ENCODE data around the gene ASPRV1.

The ASPRV1 gene

DNA sequence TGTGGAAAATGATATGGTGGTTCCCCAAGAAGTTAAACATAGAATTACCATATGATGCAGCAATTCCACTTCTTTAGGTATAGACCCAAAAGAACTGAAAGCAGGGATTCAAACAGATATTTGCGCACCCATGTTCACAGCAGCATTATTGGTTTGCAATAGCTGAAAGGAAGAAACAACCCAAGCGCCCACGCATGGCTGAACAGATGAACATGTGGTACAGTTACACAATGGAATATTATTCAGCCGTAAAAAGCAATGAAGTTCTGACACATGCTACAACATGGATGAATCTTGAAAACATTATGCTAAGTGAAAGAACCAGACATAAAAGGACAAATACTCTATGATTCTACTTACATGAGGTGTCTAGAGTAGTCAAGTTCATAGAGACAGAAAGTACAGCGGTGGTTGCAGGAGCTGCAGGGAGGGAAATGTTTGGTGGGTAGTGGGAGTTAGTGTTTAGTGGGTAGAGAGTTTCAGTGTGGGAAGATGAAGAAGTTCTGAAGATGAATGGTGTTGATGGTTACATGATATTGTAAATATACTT lies 26.7 kb upstream of the ASPRV1 start:
- peak; percentile 48 for DNase-seq

DNA sequence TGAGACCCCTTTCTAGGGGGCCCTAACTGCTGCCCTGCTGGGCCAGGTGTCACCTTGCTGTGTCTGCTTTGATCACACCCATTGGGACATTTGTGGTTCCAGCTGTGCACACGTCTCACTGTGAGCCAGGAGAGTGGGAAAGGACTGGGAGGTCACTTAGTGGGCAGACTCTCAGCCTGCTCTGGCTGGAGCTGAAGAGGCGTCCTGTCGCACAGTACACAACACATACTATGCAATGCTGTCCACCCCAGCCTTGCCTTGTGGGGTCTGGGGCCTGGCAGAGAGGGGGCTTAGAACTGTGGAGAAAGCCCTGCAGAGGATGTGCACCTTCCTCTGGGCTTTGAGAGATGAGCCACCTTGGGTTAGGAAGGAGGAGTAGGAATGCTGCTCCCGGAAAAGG lies 25.3 kb upstream of the ASPRV1 start:
- no peak for DNase-seq

DNA sequence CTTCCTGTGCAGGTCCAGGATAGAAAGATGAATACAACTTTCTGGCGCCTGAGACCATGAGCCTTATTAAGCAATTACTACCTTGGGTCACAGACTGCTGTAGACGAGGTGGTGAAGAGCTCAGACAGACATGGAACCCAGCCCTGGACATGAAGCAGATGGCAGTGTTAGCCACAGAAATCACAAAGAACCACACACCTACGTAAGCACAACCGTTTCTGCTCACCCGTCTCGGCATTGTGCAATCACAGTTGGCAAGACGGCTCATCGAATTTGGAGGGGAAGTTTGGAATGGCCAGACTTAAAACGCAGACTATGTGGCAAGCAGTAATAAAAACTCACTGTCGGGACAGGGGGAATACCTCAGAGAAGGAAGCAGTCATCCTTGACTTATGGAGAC lies 24.3 kb upstream of the ASPRV1 start:
- peak; percentile 98 for DNase-seq

DNA sequence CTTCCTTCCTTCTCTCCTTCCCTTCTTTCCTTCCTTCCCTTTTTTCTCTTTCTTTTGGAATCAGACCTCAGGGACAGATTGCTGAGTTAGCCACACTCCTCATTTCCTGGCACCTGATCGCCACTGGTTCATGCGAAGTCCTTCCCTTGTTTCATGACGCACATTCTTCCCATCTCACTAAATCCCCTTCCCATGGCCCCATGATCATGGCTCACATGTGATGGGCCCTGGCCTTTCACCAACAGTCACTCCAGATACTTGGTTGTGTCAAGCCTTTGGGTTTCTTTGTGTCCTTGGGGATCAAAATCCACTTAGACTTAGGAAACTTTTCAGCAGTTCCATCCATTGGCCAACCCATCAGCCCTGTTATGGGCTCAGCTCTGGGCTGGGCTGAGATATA lies 23.8 kb upstream of the ASPRV1 start:
- peak; percentile 26 for DNase-seq

DNA sequence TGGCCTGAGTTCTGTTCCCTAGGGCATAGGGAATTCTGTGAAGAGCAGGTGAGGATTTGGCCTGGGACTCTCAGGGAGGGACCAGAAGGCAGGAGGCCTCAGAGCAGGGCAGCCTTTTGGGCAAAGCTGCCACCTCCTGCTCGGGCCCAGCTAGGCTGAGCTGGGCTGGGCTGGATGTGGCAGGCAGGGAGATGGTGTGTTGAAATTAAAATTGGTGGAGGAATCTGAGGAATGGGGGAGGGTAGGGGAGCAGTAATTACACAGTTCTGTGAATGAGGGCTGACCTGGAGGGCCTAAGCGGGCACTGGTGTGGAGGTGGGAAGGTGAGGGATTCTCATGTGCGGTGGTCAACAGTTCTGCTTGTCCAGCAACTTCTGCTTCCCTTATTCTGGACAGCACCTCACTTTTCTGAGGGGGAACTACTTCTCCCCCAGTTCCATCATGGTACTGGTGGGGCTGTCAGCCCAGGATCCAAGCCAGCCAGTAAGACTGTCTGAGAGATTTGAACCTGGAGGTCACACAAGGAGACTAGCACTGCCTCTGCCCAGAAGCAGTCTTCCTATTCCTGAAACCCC lies 22.0 kb upstream of the ASPRV1 start:
- no peak for DNase-seq

DNA sequence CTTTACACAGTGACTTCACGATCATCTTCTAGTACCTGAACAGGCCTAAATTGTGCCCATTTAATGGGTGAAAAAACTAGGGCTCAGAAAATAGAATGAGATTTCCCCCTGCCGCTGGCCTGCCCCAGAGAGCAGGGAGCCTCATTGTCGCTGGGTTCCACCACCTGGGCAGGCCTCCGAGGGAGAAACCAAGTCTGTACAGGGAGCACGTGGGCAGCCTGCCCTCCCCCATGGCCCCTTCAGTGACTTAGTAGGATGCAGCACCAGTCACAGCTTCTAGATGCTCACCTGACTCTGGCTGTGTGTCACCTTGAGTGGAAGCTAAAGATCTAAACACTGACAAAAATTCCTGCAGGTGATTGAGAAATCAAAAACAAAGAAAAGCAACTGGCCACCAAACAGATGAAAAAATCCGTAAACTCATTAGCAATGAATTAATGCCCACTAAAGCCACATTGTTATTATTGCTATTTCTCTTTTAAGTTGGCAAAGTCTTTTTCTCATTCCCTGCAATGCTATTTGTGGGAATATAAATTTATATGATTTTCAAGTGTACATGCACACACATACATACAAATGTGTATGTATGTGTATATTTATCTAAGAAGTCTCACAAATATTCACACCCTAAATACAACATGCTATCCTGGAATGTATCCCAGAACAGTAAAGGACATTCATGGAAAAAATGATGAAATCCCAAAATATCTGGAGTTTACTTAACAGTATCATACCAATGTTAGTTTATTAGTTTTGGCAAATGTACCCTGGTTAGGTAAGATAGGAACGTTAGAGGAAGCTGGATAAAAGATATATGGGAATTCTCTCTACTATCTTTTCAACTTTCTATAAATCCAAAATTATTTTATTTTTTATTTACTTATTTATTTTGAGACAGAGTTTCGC lies 18.7 kb upstream of the ASPRV1 start:
- DNase-seq: no peak

DNA sequence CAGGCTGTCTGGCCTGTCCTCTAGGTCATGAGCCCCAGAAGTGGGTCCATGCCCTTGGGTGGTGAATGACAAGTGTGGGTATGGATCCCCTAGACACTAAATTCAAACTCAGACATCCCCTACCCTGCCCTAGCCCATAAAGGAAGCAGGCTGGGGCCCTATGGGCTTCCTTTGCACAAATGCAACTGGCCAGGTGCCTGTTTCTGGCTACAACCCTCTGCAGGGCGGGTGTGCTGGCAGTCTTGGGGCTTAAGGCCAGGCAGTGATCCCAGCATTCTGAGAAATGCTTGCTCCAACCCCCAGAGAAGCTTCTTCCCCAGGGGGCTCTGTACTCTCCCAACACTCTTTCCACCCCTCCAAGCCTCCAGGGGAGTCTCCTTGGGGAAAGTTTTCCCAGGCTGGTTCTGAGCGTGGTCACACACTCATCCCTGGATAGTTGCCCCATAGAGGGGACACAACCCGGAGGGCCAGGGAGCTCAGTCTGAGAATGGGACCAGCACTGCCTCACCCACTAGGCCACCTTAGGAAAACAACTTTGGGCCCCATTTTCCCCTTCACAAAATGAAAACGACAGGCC lies 16.6 kb upstream of the ASPRV1 start:
- no peak for DNase-seq

DNA sequence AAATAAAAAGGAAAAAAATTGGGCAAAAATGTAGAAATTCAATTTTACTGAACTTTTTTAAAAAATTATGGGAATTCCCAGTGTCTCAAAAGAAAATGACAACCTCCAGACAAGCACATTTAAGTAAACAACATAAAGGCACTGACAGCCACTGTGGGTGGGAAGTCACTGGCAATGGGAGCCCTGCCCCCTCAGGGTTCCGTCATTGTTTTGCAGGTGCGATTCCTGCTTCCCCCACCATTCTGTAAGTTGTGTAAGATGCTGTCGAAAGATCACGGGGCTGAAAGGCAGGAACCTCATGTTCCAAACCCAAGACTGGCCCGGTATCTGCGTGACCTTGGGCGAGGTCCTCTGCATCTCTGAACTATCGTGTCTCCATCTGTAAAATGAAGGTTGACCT lies 15.8 kb upstream of the ASPRV1 start:
- DNase-seq: no peak

DNA sequence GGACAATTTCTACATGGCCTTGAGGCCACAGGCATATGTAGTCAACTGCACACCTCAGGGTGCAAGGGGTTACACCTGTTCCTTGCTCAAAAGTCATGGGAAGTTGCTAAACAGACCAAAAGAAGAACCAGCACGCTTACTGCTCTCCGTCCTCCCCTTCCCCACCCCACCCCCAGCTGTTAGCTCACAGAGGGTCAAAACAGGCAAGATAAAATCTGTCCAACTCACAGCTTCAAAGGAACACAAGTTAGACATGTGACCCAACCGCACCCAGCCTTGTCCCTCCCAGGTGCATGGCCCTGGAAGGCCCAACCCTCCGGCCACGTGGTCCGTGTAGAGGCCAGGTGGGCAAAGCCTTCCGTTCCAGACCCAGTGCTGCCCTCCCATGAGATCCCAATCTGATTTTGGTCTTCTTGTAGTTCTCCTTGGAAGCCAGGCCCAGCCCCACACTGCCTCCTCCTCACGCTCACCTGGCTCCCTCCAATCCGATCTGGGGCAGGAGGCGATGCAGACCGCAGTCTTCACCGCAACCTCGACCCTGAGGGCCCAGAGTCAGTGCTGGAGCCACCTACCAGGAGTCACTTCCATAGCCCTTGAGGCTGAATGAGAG lies 14.5 kb upstream of the ASPRV1 start:
- no peak for DNase-seq

DNA sequence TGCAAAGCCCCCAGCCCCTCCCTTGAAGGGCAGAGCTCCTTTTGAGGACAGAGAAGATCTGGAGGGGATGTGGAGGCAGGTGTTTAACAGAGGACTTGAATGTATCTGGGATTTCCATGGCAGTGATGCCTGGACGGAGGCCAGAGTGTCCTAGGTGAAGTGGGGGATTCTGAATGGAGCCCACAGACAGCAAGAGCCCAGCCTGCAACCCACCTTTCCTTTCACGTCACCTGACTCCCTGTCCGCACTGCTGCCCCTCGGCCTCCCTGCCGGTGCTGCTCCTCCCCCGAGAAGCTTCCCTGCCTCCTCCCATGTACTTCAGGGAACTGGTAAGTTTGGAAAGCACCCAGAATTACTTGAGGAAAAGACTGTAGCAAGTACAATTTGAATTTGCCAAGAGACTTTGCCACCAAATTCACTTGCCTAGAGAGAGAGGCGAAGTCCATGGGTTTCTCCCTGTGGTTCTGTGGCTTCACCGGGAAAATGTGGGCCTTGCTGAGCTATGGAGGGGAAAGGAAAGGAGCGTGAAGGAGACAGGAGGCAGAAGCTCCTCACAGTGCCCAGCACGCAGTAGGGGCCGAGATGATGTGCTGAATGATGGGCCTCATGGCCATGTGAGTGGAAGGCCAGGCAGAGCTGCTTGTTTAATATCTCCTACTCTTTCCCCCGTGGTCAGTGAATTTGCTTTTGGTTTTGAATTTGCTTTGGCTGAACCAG lies 13.9 kb upstream of the ASPRV1 start:
- peak; percentile 40 for DNase-seq

DNA sequence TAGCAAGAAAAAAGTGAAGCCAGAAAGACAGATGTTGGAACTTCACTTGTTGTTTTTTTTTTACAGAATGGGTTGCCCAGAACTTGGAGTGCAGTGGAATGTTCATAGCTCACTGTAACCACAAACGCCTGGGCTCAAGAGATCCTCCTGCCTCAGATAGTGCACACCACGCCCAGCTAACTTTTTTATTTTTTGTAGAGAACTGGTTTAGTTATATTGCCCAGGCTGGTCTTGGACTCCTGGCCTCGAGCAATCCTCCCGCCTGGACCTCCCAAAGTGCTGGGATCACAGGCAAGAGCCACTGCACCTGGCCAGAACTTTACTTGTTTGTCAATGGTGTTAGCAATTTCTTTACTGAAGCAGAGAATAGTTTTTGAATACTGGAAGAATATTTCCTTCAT lies 11.9 kb upstream of the ASPRV1 start:
- DNase-seq: no peak

DNA sequence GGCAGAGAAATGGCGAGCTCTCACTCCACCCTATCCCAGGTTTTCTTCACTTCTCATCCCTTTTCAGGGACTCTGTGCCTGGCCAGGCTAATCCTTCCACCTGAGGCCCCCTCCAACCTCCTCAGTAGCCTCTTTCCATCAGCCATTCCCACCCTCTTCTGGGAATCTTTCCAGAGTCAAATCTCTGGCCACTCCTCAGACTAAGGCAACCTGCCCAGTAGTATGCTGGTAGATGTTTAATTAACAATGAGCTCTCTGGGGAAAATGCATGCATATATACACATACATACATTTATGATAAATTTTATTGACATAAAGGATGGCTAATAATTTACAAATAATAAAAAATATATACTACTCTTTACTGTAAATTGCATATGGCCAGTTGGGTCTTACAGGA lies 11.4 kb upstream of the ASPRV1 start:
- DNase-seq: no peak

DNA sequence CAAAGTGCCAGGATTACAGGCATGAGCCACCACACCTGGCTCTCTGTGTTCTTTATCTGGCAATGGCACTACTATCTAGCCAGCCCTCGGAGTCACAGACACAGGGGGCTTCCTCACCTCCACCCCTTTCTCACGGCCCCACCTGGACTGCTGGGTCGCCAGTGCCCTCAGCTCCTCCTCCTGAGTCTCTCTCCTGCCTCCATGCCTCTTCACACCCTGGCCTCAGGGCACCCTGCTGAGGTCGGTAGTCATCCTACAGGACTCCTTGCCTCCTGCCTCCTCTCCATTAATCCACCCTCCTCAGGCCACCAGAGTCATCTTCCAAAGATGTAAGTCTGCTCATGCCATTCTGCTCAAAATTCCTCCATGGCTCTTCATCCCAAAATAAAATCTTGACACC lies 8.6 kb upstream of the ASPRV1 start:
- no peak for DNase-seq

DNA sequence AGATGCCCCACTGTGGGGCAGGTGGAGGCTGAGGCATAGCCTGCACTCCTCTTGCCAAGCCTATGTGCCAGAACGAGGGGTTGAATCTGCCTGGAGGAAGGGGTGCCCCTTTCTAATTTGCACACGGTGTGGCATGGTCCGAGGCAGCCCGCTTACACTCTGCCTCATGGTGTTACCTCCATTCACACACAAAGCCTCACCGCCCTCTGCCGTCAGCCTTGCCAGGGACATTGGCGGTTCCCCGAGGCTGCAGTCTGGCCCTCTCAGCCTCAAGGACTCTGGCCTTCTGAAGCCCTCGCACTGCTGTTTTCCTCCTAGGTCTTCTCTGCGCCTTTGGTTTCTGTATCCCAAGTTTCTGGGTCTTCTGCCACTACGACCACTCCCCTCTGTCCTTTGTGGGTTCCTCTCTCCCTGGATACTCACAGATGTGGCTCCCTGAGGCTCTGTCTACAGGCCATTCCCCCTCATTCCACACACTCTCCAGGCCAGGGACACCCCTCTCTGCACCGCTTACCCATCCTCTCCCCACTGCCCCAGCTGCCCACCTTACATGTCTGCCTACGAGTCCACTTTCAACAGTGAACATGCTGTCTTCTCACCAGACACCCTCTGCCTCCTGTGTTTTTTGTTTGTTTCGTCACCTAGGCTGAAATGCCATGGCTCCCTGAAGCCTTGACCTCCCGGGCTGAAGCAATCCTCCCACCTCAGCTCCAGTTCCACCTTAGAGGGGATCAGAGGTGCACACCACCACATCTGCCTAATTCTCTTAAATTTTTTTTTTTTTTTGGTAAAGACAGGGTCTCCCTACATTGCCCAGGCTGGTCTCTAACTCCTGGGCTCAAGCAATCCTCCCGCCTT lies 7.9 kb upstream of the ASPRV1 start:
- DNase-seq: no peak

DNA sequence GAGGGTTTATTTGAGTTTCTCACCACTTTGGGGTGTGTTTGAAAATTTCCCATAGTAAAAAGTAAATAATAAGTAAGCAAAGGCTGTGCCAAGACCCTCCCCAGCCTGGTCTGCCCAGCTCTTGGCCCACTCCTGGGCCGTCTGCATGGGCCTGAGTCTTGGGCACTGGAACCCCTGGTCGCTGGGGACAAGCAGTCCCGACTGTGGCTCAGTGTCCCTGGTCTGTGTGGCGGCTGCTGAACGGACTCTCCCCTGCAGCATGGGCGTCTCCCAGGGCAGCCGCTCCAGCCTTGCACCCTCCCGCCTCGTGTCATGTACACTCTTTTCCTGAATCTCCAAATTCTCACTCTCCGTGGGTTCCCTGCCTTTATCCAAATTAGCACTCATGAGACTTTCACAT lies 7.2 kb upstream of the ASPRV1 start:
- DNase-seq: no peak

DNA sequence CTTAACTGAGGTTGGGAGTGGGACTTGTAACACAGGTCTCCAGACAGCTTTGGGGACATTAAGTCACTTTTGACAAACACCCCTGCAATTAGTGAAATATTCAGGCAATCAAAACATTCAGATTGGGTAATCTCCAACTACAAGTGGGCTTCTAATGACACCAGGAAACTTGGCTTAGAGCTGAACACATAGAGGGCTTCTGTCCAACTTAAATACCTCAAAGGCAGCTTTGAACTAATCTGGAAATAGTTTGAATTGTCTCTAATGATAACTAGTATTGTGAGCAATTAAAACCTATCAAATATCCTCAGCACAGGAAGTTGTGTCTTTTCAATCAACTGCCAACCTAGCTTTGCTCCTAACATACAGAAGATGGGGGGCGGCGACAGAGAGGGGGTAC lies 5.1 kb upstream of the ASPRV1 start:
- DNase-seq: no peak

DNA sequence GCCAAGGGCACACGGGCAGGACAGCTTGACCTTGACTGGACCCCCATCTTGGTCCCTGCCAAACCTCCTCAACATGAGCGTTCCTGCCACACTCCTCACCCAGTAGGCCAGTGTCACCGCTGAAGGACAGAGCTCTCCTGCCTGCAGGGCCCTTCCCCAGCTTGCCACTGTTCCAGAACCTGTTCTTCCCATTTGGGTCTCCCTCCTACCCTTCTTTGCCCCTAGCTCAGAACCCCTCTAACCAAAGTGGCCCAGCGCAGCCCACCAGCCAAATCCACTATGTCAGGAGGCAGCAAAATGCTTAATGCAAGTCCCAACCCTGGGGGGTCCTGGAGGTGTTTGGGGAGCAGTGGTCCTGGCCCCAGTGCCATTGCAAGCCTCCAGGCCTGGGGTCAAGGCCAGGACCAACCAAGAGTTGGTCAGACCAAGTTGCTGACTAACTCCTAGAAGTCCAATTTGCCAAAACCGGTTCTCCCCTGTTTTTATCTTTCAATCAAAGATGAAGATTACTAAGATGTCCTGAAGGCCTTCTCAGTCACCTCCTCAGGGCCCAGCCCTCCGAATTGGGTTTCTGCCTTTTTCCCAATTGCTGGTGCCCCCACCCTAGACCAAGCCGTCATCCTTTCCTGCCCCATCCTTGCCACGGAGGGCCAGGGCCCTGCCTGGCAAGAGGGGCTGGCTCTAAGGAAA lies 4.5 kb upstream of the ASPRV1 start:
- no peak for DNase-seq

DNA sequence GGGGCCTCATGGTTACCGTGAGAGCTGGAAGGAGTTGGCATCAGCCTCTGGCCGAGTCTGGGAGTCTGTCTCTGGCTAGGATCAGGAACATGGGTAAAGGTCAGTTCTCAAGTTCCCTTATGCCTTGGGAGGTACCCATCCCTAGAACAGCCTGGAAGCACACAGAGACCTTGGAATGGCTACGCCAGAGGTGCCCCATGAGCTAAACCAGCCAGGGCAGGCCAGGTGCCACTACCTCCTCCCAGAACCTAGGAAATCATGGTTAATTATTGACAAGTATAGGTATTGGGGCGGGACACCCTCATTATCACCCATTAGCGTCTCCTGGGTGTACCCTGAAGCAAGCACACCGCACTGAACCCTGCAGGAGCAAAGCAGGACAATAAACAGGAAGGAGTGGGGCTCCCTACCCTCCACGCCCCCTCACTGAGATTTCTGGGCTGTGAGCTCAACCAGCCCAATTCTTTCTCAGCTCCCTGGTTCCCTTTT lies 3.0 kb upstream of the ASPRV1 start:
- DNase-seq: peak; percentile 57

DNA sequence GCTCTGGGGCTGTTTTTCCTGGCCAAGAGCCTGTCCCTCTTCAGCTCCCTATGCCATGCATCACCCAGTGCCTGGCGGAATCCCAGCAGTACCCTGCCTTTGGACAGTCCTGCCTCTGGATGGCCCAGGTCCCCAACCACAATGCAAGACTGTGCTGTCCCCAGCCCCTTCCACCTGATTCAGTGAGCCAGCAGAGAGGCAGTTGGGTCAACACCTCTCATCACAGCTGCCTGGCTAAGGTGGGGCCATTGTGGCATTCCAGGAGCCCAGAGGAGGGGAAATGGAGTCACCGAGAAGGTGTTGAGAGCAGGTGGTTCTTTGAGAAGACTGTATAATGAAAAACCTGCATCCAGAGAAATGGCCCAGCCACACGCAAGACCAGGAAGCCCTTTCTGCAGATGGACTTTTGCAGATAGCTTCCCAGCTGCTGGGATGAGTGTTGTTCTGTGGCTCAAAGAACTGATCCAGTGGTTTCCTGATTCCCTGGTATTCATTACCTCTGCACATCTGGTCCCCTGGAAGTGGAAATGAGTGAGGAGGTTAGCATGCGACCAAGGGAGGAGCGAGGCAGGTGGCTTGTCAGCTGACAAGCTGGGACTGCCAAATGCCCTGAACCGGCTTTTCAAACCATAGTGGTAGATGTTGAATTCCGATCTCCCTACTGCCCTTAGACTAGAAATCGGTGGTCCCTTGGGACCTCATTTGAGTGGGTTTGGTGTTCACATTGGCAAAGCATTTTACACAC lies 1.7 kb upstream of the ASPRV1 start:
- DNase-seq: no peak

DNA sequence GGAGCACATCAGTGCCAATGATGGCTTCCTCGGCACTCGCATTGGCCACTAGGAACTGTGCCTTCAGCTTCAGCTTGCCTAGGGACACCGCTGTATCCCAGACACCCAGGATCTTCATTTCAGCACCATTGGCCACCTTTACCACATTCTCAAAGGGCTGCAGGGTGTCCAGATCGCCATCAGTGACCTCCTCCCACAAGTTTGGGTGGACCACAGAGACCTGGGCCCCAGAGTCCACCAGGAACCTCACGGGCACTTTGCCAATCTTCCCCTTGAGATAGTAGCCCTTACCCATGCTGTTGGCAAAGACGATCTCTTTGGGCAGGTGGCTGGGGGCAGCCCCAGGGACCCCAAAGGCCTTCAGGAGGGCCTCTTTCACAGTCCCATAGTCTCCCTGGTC lies 610 bp downstream of the ASPRV1 start:
- DNase-seq: no peak

All from inflammatory macrophage treated with lipopolysaccharide for 4 hours (primary cell).